H1 (cell line): ENCODE measurements around the gene ADCY2. TPM values are rescaled to one million over a fixed set of nuclear protein-coding genes. Genes with fewer than 3 reads are reported as not detected.

Experiments
- BACH1 ChIP-seq: IDR thresholded peaks from 2 replicates; pipeline ENCODE4 v1.6.1; 2012; ENCODE audit warnings: low read length, improper control_type of control experiment
- EGR1 ChIP-seq: IDR thresholded peaks from 2 replicates; pipeline ENCODE4 v1.6.1; 2011; ENCODE audit warnings: low read depth, low read length, borderline replicate concordance
- GABPA ChIP-seq: IDR thresholded peaks from 2 replicates; pipeline ENCODE4 v1.6.1; 2011; ENCODE audit warnings: mild to moderate bottlenecking, low read length, moderate library complexity, borderline replicate concordance; ENCODE audit not compliant: insufficient read depth
- RFX5 ChIP-seq: IDR thresholded peaks from 2 replicates; pipeline ENCODE4 v1.6.1; 2011; ENCODE audit warnings: low read depth, low read length, improper control_type of control experiment, borderline replicate concordance
- SIN3A ChIP-seq, 2 experiments: IDR thresholded peaks in 1 of 2; conservative IDR thresholded peaks in 1 of 2; 2 replicates each; pipeline ENCODE4 v1.6.1; 2011 to 2012; ENCODE audit warnings: low read length in 2 of 2, improper control_type of control experiment in 1 of 2, low read depth in 1 of 2, mild to moderate bottlenecking in 1 of 2
- SRF ChIP-seq: IDR thresholded peaks from 2 replicates; pipeline ENCODE4 v1.6.1; 2011; ENCODE audit warnings: mild to moderate bottlenecking, low read depth, low read length, moderate library complexity
- polyA plus RNA-seq, 7 experiments: library from polyadenylated mRNA; depleted of rRNA in 3 of 7; stranded (reverse) in 5 of 7; unstranded in 2 of 7; fragments of >200 nt in 5 of 7; fragments of 200-250 nt in 2 of 7; gene quantifications; 1 replicate in 5 of 7; 2 replicates in 1 of 7; 4 replicates in 1 of 7; pipeline versions ENCODE4 v1.2.1 to v1.2.3, GENCODE V29; 2011 to 2013; ENCODE audit warnings: missing spikeins in 2 of 7, mixed read lengths in 2 of 7
- total RNA-seq: library from RNA; stranded (reverse); fragmentation: NEBNext Ultra II Directional; extraction: Animal tissue kit (Norgen Biotek cat#: 25700); gene quantifications from 2 replicates; pipeline ENCODE4 v1.2.1, GENCODE V29; 2021

Gene ADCY2
- total and polyA plus RNA-seq, 2 of the 8 experiments (the other 6 are each of a cell fraction or from before 2014, with no cell fraction given) = 35.8 to 122 TPM

- TF ChIP-seq SIN3A (conservative IDR thresholded peaks at IDR 0.05 in 1 of 2, IDR thresholded peaks at IDR 0.05 in 1 of 2; ENCODE audit: low read depth in 1 of 2, low read length in 2 of 2) (no peak), SRF (no peak), GABPA (no peak), RFX5 (no peak), BACH1 (no peak), EGR1 (no peak)
- TF ChIP-seq, all 59 proteins: peak for 0
Observed at GRCh38 chr5:7348168-7348854, 47.6 kb upstream of the ADCY2 start (continued).
